ENCODE data around the gene ZDHHC3. TPM values are rescaled to one million over a fixed set of nuclear protein-coding genes. Genes with fewer than 3 reads are reported as not detected.
A peak's percentile ranks its signal among the peaks of the same experiment; 100 is the strongest.

The ZDHHC3 gene
- total RNA-seq, 1 experiment from 2014 or later = 94.7 TPM

GRCh38 chr3:44966795-44967278, 9.1 kb downstream of the ZDHHC3 start:
- ChIA-PET POLR2A (ENCODE audit: low non-redundant PET) (no interaction called here), CTCF (no interaction called here)
- no TSS peak for BruUV-seq (replicated peaks)

GRCh38 chr3:44965165-44965564, 10.8 kb downstream of the ZDHHC3 start:
- H3K27ac ChIP-seq (ENCODE audit: low read depth, low read length, poor library complexity, severe bottlenecking) = peak overlapping the region; percentile 100
- peaks cover 97% of the 10 kb centered on the region for H3K4me1 ChIP-seq (ENCODE audit: insufficient read depth, low read length, poor library complexity, severe bottlenecking)
- POLR2A ChIA-PET (ENCODE audit: low non-redundant PET) = no interaction called here
- DNase-seq (ENCODE audit: low spot score) = no peak
- CTCF ChIA-PET = no interaction called here
- no peaks in the 10 kb centered on the region for H3K36me3 ChIP-seq (ENCODE audit: insufficient read depth, low read length, poor library complexity, severe bottlenecking)
- no peaks in the 10 kb centered on the region for H3K27me3 ChIP-seq (replicated peaks; ENCODE audit: insufficient read depth, low read depth, low read length, poor library complexity)
- no TSS peak for BruUV-seq (replicated peaks)
- TF ChIP-seq EZH2 (IDR thresholded peaks at IDR 0.05; ENCODE audit: borderline replicate concordance, low read depth, low read length, poor library complexity, severe bottlenecking) (no peak), CTCF (conservative IDR thresholded peaks at IDR 0.05; ENCODE audit: low read depth, low read length) (no peak)
- no peaks in the 10 kb centered on the region for H3K9me3 ChIP-seq (ENCODE audit: low read depth, low read length, poor library complexity, severe bottlenecking)
- no peak overlapping the region for H3K4me3 ChIP-seq (ENCODE audit: low read depth, low read length, poor library complexity, severe bottlenecking)
- intact Hi-C loops (cut with micrococcal nuclease; ENCODE audit: unreplicated experiment) = no loop called here

More at GRCh38 chr3:44966795-44967278, 9.1 kb downstream of the ZDHHC3 start:
- no peak for DNase-seq (ENCODE audit: low spot score)
- TF ChIP-seq CTCF (conservative IDR thresholded peaks at IDR 0.05; ENCODE audit: low read depth, low read length) (no peak), EZH2 (IDR thresholded peaks at IDR 0.05; ENCODE audit: borderline replicate concordance, low read depth, low read length, poor library complexity, severe bottlenecking) (no peak)
- no peaks in the 10 kb centered on the region for H3K27me3 ChIP-seq (replicated peaks; ENCODE audit: insufficient read depth, low read depth, low read length, poor library complexity)
- no peak overlapping the region for H3K4me3 ChIP-seq (ENCODE audit: low read depth, low read length, poor library complexity, severe bottlenecking)
- no peaks in the 10 kb centered on the region for H3K9me3 ChIP-seq (ENCODE audit: low read depth, low read length, poor library complexity, severe bottlenecking)
- H3K27ac ChIP-seq (ENCODE audit: low read depth, low read length, poor library complexity, severe bottlenecking) = peak overlapping the region; percentile 100
- H3K4me1 ChIP-seq (ENCODE audit: insufficient read depth, low read length, poor library complexity, severe bottlenecking) = peaks cover 88% of the 10 kb centered on the region
- intact Hi-C loops (cut with micrococcal nuclease; ENCODE audit: unreplicated experiment) = no loop called here
- no peaks in the 10 kb centered on the region for H3K36me3 ChIP-seq (ENCODE audit: insufficient read depth, low read length, poor library complexity, severe bottlenecking)

- Histone ChIP-seq H3K4me3 (ENCODE audit: low read depth, low read length, poor library complexity, severe bottlenecking) (no peak overlapping the region), H3K4me1 (ENCODE audit: insufficient read depth, low read length, poor library complexity, severe bottlenecking) (peaks cover 96% of the 10 kb centered on the region), H3K27ac (ENCODE audit: low read depth, low read length, poor library complexity, severe bottlenecking) (peak overlapping the region; percentile 100), H3K36me3 (ENCODE audit: insufficient read depth, low read length, poor library complexity, severe bottlenecking) (peaks cover 6% of the 10 kb centered on the region), H3K27me3 (replicated peaks; ENCODE audit: insufficient read depth, low read depth, low read length, poor library complexity) (no peaks in the 10 kb centered on the region), H3K9me3 (ENCODE audit: low read depth, low read length, poor library complexity, severe bottlenecking) (no peaks in the 10 kb centered on the region)
- ChIA-PET POLR2A (ENCODE audit: low non-redundant PET) (no interaction called here), CTCF (no interaction called here)
- no TSS peak for BruUV-seq (replicated peaks)
- no peak for DNase-seq (ENCODE audit: low spot score)
- TF ChIP-seq EZH2 (IDR thresholded peaks at IDR 0.05; ENCODE audit: borderline replicate concordance, low read depth, low read length, poor library complexity, severe bottlenecking) = no peak
- no peak for TF ChIP-seq CTCF (conservative IDR thresholded peaks at IDR 0.05; ENCODE audit: low read depth, low read length)
- intact Hi-C loops (cut with micrococcal nuclease; ENCODE audit: unreplicated experiment) = no loop called here
Measured at GRCh38 chr3:44963571-44964325, 12.2 kb downstream of the ZDHHC3 start.

All from A673 (cell line).